Suprapubic skin (tissue), 4 donors: ENCODE measurements around the gene PSENEN. TPM values are rescaled to one million over a fixed set of nuclear protein-coding genes. Genes with fewer than 3 reads are reported as not detected.

Experiments
- DNase-seq, 2 donors: peaks; one replicate each; pipeline ENCODE4 v3.0.0-alpha.2; 2019; ENCODE audit warnings: low spot score in 2 of 2
- H3K27ac ChIP-seq: fragments of 200-600 bp; sonication (generic); one replicate; pipeline ENCODE4 v1.5.1; 2019
- H3K27me3 ChIP-seq: fragments of 200-600 bp; sonication (generic); one replicate; pipeline ENCODE4 v1.5.1; 2019
- H3K36me3 ChIP-seq: fragments of 200-600 bp; sonication (generic); one replicate; pipeline ENCODE4 v1.5.1; 2019
- H3K4me1 ChIP-seq: fragments of 200-600 bp; sonication (generic); one replicate; pipeline ENCODE4 v1.5.1; 2019
- H3K4me3 ChIP-seq: fragments of 200-600 bp; sonication (generic); one replicate; pipeline ENCODE4 v1.5.1; 2019; ENCODE audit warnings: mild to moderate bottlenecking
- H3K9me3 ChIP-seq: fragments of 200-600 bp; sonication (generic); one replicate; pipeline ENCODE4 v1.5.1; 2019
- EP300 ChIP-seq: sonication (generic); formaldehyde crosslinking; IDR thresholded peaks from one replicate; pipeline ENCODE4 v1.6.1; 2017; ENCODE audit warnings: antibody characterized with exemption
- POLR2A ChIP-seq, 2 donors: fragments of 450-650 bp; IDR thresholded peaks; one replicate each; pipeline ENCODE4 v1.6.1; 2017; ENCODE audit warnings: antibody characterized with exemption in 2 of 2, mild to moderate bottlenecking in 2 of 2, moderate library complexity in 2 of 2
- POLR2AphosphoS5 ChIP-seq, 3 donors: sonication (generic); formaldehyde crosslinking; IDR thresholded peaks; one replicate each; pipeline ENCODE4 v1.6.1; 2017; ENCODE audit warnings: antibody characterized with exemption in 3 of 3
- WGBS: methylation state at CpG from one replicate; pipeline ENCODE4 v1.1.5; 2018; 5-methylcytosine and 5-hydroxymethylcytosine counted together
- total RNA-seq, 4 donors: library from RNA; depleted of rRNA; stranded (reverse); fragments of >200 nt; gene quantifications; one replicate each; pipeline ENCODE4 v1.1.0, GENCODE V29; 2016
- TF ChIP-seq, protein P1 (sequence below), 2 donors: fragments of 200-600 bp in 1 of 2; fragments of 450-650 bp in 1 of 2; sonication (generic) in 1 of 2; IDR thresholded peaks; one replicate each; pipeline ENCODE4 v1.5.1; 2016 to 2019; ENCODE audit warnings: antibody characterized with exemption in 2 of 2, mild to moderate bottlenecking in 1 of 2, moderate library complexity in 1 of 2

Gene PSENEN
- total RNA-seq, 4 donors from 2014 or later, result 27.1 to 57.2 (median 42.4) TPM

DNA sequence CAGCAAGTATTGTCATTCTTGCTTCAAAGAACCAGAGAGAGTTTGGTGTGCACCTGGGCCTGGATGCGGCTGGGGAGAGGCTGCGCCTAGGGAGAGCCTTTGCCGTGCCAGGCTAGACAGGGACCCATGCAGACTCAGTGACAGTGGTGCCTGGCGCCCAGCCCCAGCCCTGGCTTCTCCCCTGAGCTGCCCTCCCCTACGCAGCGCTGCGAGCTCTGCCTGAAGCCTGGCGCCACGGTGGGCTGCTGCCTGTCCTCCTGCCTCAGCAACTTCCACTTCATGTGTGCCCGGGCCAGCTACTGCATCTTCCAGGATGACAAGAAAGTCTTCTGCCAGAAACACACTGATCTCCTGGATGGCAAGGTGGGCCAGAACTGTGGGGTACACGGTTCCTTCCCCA, 15.7 kb upstream of the PSENEN start:
- no peak for DNase-seq
- H3K9me3 ChIP-seq, result no peaks in the 10 kb centered on the region
- 86% methylated on average over 11 of the region's 11 CpGs for WGBS
- H3K36me3 ChIP-seq, result peaks cover 99% of the 10 kb centered on the region
- H3K27ac ChIP-seq, result no peak overlapping the region
- TF ChIP-seq POLR2AphosphoS5 (IDR thresholded peaks at IDR 0.05) (no peak), POLR2A (IDR thresholded peaks at IDR 0.05) (no peak), EP300 (no peak)
- TF ChIP-seq, protein P1, sequence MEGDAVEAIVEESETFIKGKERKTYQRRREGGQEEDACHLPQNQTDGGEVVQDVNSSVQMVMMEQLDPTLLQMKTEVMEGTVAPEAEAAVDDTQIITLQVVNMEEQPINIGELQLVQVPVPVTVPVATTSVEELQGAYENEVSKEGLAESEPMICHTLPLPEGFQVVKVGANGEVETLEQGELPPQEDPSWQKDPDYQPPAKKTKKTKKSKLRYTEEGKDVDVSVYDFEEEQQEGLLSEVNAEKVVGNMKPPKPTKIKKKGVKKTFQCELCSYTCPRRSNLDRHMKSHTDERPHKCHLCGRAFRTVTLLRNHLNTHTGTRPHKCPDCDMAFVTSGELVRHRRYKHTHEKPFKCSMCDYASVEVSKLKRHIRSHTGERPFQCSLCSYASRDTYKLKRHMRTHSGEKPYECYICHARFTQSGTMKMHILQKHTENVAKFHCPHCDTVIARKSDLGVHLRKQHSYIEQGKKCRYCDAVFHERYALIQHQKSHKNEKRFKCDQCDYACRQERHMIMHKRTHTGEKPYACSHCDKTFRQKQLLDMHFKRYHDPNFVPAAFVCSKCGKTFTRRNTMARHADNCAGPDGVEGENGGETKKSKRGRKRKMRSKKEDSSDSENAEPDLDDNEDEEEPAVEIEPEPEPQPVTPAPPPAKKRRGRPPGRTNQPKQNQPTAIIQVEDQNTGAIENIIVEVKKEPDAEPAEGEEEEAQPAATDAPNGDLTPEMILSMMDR (IDR thresholded peaks at IDR 0.05), result no peak
- no peak overlapping the region for H3K4me3 ChIP-seq
- peaks cover 15% of the 10 kb centered on the region for H3K4me1 ChIP-seq
- no peaks in the 10 kb centered on the region for H3K27me3 ChIP-seq

GRCh38 chr19:35730326-35730725, 15.1 kb upstream of the PSENEN start:
- H3K4me1 ChIP-seq, result peaks cover 15% of the 10 kb centered on the region
- WGBS, result 91% methylated on average over 18 of the region's 18 CpGs
- TF ChIP-seq EP300 (no peak), POLR2AphosphoS5 (IDR thresholded peaks at IDR 0.05) (no peak)

GRCh38 chr19:35731353-35731752, 14.1 kb upstream of the PSENEN start:
- H3K27me3 ChIP-seq, result no peaks in the 10 kb centered on the region
- no peaks in the 10 kb centered on the region for H3K9me3 ChIP-seq
- no peak for TF ChIP-seq EP300
- no peak for TF ChIP-seq POLR2AphosphoS5 (IDR thresholded peaks at IDR 0.05)
- no peak for TF ChIP-seq POLR2A (IDR thresholded peaks at IDR 0.05)
- TF ChIP-seq, protein P1 (IDR thresholded peaks at IDR 0.05), result no peak
- peak overlapping the region; percentile 43 for H3K27ac ChIP-seq
- no peak overlapping the region for H3K4me3 ChIP-seq
- peaks cover 93% of the 10 kb centered on the region for H3K36me3 ChIP-seq
- 46% methylated on average over 9 of the region's 9 CpGs for WGBS
- DNase-seq, result no peak
- peaks cover 15% of the 10 kb centered on the region for H3K4me1 ChIP-seq

More at GRCh38 chr19:35730326-35730725, 15.1 kb upstream of the PSENEN start:
- Histone ChIP-seq H3K36me3 (peaks cover 99% of the 10 kb centered on the region), H3K4me3 (no peak overlapping the region), H3K27me3 (no peaks in the 10 kb centered on the region), H3K27ac (no peak overlapping the region), H3K9me3 (no peaks in the 10 kb centered on the region)
- no peak for DNase-seq

DNA sequence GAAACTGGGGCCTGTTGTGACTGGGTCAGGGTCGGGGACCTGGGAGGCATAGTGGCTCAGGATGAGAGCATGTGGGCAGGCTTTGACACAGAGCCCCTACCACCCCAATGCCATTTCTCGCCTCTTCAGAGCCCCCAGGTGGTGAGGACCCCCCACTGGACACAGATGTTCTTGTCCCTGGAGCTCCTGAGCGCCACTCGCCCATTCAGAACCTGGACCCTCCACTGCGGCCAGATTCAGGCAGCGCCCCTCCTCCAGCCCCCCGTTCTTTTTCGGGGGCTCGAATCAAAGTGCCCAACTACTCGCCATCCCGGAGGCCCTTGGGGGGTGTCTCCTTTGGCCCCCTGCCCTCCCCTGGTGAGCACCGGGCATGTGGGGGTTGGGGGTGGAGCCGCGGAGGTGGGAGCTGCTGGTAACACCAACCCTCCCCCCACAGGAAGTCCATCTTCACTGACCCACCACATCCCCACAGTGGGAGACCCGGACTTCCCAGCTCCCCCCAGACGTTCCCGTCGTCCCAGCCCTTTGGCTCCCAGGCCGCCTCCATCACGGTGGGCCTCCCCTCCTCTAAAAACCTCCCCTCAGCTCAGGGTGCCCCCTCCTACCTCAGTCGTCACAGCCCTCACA, 13.6 kb upstream of the PSENEN start:
- no peak overlapping the region for H3K4me3 ChIP-seq
- H3K27ac ChIP-seq, result no peak overlapping the region
- DNase-seq, result no peak
- H3K9me3 ChIP-seq, result no peaks in the 10 kb centered on the region
- H3K4me1 ChIP-seq, result peaks cover 15% of the 10 kb centered on the region
- TF ChIP-seq, protein P1 (IDR thresholded peaks at IDR 0.05), result no peak
- TF ChIP-seq EP300 (no peak), POLR2A (IDR thresholded peaks at IDR 0.05) (no peak), POLR2AphosphoS5 (IDR thresholded peaks at IDR 0.05) (no peak)
- H3K27me3 ChIP-seq, result no peaks in the 10 kb centered on the region
- WGBS, result 86% methylated on average over 20 of the region's 21 CpGs
- H3K36me3 ChIP-seq, result peaks cover 93% of the 10 kb centered on the region

- no peaks in the 10 kb centered on the region for H3K9me3 ChIP-seq
- 96% methylated on average over 15 of the region's 25 CpGs for WGBS
- H3K36me3 ChIP-seq, result peaks cover 92% of the 10 kb centered on the region
- no peak overlapping the region for H3K4me3 ChIP-seq
- no peak for DNase-seq
- no peak overlapping the region for H3K27ac ChIP-seq
- TF ChIP-seq EP300, result no peak
- TF ChIP-seq, protein P1 (IDR thresholded peaks at IDR 0.05), result no peak
- TF ChIP-seq POLR2A (IDR thresholded peaks at IDR 0.05), result no peak
- TF ChIP-seq POLR2AphosphoS5 (IDR thresholded peaks at IDR 0.05), result no peak
- no peaks in the 10 kb centered on the region for H3K27me3 ChIP-seq
- peaks cover 15% of the 10 kb centered on the region for H3K4me1 ChIP-seq
Observed at GRCh38 chr19:35732540-35733179, 12.8 kb upstream of the PSENEN start.
